MCF 10A (cell line): ENCODE measurements around the gene PRUNE2. TPM values are rescaled to one million over a fixed set of nuclear protein-coding genes. Genes with fewer than 3 reads are reported as not detected.

Source experiments
- BruUV-seq: library from RNA; stranded (reverse); fragments of 400-500 nt; replicated peaks from 2 replicates; lab custom pipeline; 2021; lab: Mats Ljungman, UMichigan
- CTCF ChIA-PET: fragments of 300-600 bp; sonication (Branson Sonifier 250); formaldehyde crosslinking; extraction: SDS; loops from one replicate; lab custom pipeline; 2021; ENCODE audit warnings: antibody characterized with exemption, inconsistent platforms; lab: Yijun Ruan, JAX
- POLR2A ChIA-PET: fragments of 300-600, 350-650 bp; sonication (Branson Sonifier 250); formaldehyde crosslinking; extraction: SDS; loops from one replicate; lab custom pipeline; 2020; ENCODE audit warnings: antibody characterized with exemption, inconsistent platforms; lab: Yijun Ruan, JAX
- DNase-seq: peaks from one replicate; pipeline ENCODE4 v3.0.0-alpha.2; 2018; ENCODE audit not compliant: unreplicated experiment
- H3K27ac Mint-ChIP-seq: one replicate; pipeline ENCODE4 v1.8.0; 2022; ENCODE audit warnings: mild to moderate bottlenecking, low read depth, mixed read lengths; ENCODE audit not compliant: unreplicated experiment
- H3K27me3 Mint-ChIP-seq: one replicate; pipeline ENCODE4 v1.8.0; 2022; ENCODE audit warnings: mixed read lengths; ENCODE audit not compliant: insufficient read depth, unreplicated experiment
- H3K36me3 Mint-ChIP-seq: one replicate; pipeline ENCODE4 v1.8.0; 2022; ENCODE audit warnings: mild to moderate bottlenecking, moderate library complexity, mixed read lengths; ENCODE audit not compliant: insufficient read depth, unreplicated experiment
- H3K4me1 Mint-ChIP-seq: one replicate; pipeline ENCODE4 v1.8.0; 2022; ENCODE audit warnings: mixed read lengths; ENCODE audit not compliant: insufficient read depth, unreplicated experiment
- H3K4me3 Mint-ChIP-seq: one replicate; pipeline ENCODE4 v1.8.0; 2022; ENCODE audit warnings: mild to moderate bottlenecking, moderate library complexity, mixed read lengths; ENCODE audit not compliant: unreplicated experiment
- H3K9me3 Mint-ChIP-seq: one replicate; pipeline ENCODE4 v1.8.0; 2022; ENCODE audit warnings: mixed read lengths; ENCODE audit not compliant: unreplicated experiment
- intact Hi-C: fragments of 100-400 bp; cut with micrococcal nuclease; formaldehyde crosslinking; loops from 2 replicates; pipeline ENCODE4 v1.14.1; 2022
- total RNA-seq: library from RNA; stranded (reverse); gene quantifications from 2 replicates; pipeline ENCODE4 v1.2.3, GENCODE V29; 2022
- TF ChIP-seq, protein P1 (sequence below): fragments of 200-600 bp; IDR thresholded peaks from one replicate; pipeline ENCODE4 v1.8.0; 2022; ENCODE audit warnings: antibody characterized with exemption, mild to moderate bottlenecking; ENCODE audit not compliant: unreplicated experiment

PRUNE2 gene
- total RNA-seq, 1 experiment from 2014 or later, result 0.63 TPM

DNA sequence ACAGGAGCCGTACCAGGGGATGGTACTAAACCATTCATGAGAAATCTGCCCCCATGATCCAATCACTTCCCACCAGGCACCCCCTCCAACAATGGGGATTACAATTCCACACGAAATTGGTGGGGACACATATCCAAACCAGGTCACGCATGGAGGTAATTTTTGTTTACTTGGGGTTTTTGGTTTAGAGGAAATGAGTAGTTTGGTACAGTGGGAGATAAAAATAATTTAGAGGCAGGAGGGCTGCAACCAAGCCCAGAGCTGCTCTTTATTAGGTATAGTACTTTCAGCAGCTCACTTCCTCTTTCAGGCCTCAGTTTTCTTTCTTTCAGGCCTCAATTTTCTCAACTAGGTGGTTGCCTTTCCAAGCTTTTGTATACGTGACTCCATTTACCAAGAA is 23.2 kb downstream of the PRUNE2 start:
- TF ChIP-seq, protein P1, sequence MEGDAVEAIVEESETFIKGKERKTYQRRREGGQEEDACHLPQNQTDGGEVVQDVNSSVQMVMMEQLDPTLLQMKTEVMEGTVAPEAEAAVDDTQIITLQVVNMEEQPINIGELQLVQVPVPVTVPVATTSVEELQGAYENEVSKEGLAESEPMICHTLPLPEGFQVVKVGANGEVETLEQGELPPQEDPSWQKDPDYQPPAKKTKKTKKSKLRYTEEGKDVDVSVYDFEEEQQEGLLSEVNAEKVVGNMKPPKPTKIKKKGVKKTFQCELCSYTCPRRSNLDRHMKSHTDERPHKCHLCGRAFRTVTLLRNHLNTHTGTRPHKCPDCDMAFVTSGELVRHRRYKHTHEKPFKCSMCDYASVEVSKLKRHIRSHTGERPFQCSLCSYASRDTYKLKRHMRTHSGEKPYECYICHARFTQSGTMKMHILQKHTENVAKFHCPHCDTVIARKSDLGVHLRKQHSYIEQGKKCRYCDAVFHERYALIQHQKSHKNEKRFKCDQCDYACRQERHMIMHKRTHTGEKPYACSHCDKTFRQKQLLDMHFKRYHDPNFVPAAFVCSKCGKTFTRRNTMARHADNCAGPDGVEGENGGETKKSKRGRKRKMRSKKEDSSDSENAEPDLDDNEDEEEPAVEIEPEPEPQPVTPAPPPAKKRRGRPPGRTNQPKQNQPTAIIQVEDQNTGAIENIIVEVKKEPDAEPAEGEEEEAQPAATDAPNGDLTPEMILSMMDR, result no peak
- no TSS peak for BruUV-seq
- intact Hi-C loops, result no loop called here
- no peak for DNase-seq
- Mint-ChIP-seq H3K4me3 (no peak overlapping the region), H3K4me1 (no peaks in the 10 kb centered on the region), H3K27ac (no peak overlapping the region), H3K36me3 (peaks cover 6% of the 10 kb centered on the region), H3K27me3 (no peaks in the 10 kb centered on the region), H3K9me3 (no peaks in the 10 kb centered on the region)
- CTCF ChIA-PET, result no interaction called here
- POLR2A ChIA-PET, result no interaction called here

DNA sequence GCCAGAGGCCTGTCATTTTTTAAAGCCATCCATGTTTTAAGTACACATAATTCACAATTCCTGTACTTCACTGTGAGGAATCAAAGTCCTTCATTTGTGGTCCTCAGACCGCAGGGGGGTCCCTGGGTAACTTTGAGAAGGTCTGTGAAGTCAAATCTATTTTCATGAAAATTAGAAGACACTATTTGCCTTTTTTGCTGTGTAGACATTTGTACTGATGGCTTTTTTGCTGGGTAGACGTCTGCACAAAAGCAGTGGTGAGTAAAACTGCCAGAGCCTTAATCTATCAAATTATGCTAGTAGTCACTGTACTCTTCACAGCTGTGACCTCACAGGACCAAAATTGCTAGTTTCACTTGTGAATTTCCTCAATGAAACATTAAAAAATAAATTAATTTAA is 25.7 kb downstream of the PRUNE2 start:
- H3K27me3 Mint-ChIP-seq, result no peaks in the 10 kb centered on the region
- peaks cover 10% of the 10 kb centered on the region for H3K4me1 Mint-ChIP-seq
- no peak overlapping the region for H3K4me3 Mint-ChIP-seq
- no peak for DNase-seq
- TF ChIP-seq, protein P1, result no peak
- POLR2A ChIA-PET, result interaction anchor here (0.6 kb wide), 1 partner anchor 239 kb away, joined by 3 read pairs; no protein-coding TSS in a partner anchor
- intact Hi-C loops, result no loop called here
- CTCF ChIA-PET, result no interaction called here
- H3K9me3 Mint-ChIP-seq, result no peaks in the 10 kb centered on the region
- H3K27ac Mint-ChIP-seq, result no peak overlapping the region
- peaks cover 6% of the 10 kb centered on the region for H3K36me3 Mint-ChIP-seq
- BruUV-seq, result no TSS peak

DNA sequence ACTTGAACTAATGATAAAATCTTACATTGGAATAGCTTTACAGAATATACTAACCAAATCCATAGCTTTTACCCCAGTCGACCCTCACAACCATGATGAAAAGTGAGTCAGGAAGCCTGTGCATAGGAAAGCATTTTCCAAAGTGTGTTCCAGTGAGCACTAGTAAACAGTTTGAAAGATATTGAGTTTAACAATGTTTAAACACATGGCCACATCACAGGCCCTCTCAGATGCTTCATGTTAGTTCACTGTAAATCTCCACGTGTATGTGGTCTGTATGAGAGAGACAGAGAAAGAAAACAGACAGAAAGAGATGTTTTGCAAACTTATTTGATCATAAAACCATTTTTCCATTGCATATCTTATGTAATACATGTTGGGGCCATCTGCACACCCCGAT is 27.0 kb downstream of the PRUNE2 start:
- Mint-ChIP-seq H3K27me3 (no peaks in the 10 kb centered on the region), H3K9me3 (no peaks in the 10 kb centered on the region), H3K4me1 (peaks cover 10% of the 10 kb centered on the region), H3K4me3 (no peak overlapping the region), H3K36me3 (peaks cover 6% of the 10 kb centered on the region), H3K27ac (no peak overlapping the region)
- POLR2A ChIA-PET, result no interaction called here
- TF ChIP-seq, protein P1, result no peak
- no TSS peak for BruUV-seq
- intact Hi-C loops, result no loop called here
- DNase-seq, result no peak
- CTCF ChIA-PET, result no interaction called here

DNA sequence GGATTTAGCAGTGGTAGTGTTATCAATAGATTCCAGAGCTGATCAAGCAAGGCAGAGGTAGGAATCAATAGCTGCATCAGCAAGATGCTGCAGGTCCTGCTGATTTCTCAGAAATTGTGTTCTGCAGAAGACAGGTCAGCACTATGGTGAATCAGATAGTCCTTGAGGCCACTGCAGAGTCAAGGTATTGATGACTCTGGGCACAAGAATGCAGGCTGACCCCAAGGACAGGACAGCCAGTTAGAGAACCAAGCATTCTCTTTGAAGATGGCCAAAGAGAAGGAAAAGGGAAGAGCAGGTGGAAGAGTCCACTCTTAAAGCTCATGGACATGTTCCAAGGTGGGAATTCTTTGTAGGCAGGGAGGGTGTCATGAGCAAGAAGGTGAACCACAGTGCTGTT is 28.0 kb downstream of the PRUNE2 start:
- no TSS peak for BruUV-seq
- DNase-seq, result no peak
- CTCF ChIA-PET, result interaction anchor here (1.7 kb wide), 1 partner anchor 34 kb away, joined by 4 read pairs; no protein-coding TSS in a partner anchor
- POLR2A ChIA-PET, result no interaction called here
- H3K4me3 Mint-ChIP-seq, result no peak overlapping the region
- TF ChIP-seq, protein P1, result no peak
- peaks cover 6% of the 10 kb centered on the region for H3K36me3 Mint-ChIP-seq
- no peak overlapping the region for H3K27ac Mint-ChIP-seq
- intact Hi-C loops, result no loop called here
- H3K9me3 Mint-ChIP-seq, result no peaks in the 10 kb centered on the region
- peaks cover 10% of the 10 kb centered on the region for H3K4me1 Mint-ChIP-seq
- H3K27me3 Mint-ChIP-seq, result no peaks in the 10 kb centered on the region
